Stimulated activated CD8-positive, alpha-beta memory T cell treated with anti-CD3 and anti-CD28 coated beads, Interleukin-7, amount 100 ng/mL, for 48 hours (primary cell): ENCODE results near the gene CTDSPL2.
"Not testable (repeated sequence)": the region's sequence is repeated elsewhere in the genome, so short reads cannot be mapped to it uniquely, and the experiment has no call there.

Experiments used
- DNase-seq, 2 donors: peaks; one replicate each; pipeline ENCODE4 v3.0.0-alpha.2; 2020; ENCODE audit warnings: low read depth in 1 of 2; ENCODE audit errors: extremely low read depth in 1 of 2

Gene CTDSPL2

GRCh38 chr15:44426975-44427755 lies at the start of gene CTDSPL2:
Gene CTDSPL2 (plus strand): TSS chr15:44427629. CDS start chr15:44459015, 31,386 bp downstream.
- DNase-seq = peak; percentile 91 to 94

DNA sequence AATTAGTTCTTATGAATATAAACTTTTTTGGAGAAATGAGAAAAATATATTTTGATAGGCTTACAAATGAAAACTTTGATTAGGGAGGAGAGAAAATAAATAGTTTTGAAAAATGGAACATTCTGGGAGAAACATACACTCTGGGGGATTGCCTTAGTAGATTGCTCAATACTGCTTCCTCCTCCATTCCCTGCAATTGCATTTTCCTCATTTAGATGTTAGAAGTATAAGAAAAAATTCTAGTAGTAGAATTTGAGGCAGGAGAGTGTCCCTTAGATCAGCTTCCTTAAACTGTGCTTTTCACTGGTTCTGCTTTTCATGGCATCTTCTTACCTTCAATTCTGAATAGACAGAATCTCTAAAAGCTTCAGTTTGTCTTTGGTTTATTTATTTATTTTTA lies 46.2 kb upstream of the CTDSPL2 start:
- DNase-seq = no peak

GRCh38 chr15:44385344-44385942 lies 42.0 kb upstream of the CTDSPL2 start:
- no peak for DNase-seq

GRCh38 chr15:44394062-44394461 lies 33.4 kb upstream of the CTDSPL2 start:
- DNase-seq = no peak

DNA sequence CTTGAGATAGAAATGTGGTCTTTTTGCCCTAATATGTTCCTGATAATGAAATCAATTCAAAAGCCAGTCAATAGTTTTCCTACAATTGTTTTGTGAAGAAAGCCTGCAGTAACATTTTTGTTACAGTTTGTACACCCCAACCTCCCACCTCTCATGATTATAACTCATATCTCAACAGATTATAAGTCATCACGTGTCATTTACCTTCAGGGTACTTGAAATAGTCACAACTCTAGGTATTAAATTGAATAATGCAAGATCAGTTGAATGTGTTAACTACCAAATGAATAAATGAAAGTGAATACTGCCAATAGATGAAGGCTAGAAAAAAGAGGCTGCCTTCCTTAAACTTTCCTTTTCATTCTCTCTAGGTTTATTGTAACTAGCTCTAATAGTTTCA lies 32.9 kb upstream of the CTDSPL2 start:
- DNase-seq = no peak

- no peak for DNase-seq
Measured at GRCh38 chr15:44397869-44398268, 29.6 kb upstream of the CTDSPL2 start.

DNA sequence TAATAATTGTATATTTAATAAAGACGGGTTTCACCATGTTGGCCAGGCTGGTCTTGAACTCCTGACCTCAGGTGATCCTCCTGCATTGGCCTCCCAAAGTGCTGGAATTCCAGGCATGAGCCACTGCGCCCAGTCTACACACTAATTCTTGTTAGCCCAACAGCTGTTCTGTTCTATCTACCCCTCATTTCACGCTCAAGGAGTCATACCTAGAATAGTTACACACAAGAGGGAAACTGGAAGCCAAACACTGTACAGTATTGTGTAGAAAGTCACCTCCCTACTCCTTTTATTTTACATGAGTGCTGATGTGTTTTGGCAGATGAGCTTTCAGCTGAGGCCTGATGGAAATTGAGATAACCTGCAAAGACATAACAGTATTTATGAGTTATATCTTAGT lies 13.4 kb upstream of the CTDSPL2 start:
- DNase-seq = no peak

DNA sequence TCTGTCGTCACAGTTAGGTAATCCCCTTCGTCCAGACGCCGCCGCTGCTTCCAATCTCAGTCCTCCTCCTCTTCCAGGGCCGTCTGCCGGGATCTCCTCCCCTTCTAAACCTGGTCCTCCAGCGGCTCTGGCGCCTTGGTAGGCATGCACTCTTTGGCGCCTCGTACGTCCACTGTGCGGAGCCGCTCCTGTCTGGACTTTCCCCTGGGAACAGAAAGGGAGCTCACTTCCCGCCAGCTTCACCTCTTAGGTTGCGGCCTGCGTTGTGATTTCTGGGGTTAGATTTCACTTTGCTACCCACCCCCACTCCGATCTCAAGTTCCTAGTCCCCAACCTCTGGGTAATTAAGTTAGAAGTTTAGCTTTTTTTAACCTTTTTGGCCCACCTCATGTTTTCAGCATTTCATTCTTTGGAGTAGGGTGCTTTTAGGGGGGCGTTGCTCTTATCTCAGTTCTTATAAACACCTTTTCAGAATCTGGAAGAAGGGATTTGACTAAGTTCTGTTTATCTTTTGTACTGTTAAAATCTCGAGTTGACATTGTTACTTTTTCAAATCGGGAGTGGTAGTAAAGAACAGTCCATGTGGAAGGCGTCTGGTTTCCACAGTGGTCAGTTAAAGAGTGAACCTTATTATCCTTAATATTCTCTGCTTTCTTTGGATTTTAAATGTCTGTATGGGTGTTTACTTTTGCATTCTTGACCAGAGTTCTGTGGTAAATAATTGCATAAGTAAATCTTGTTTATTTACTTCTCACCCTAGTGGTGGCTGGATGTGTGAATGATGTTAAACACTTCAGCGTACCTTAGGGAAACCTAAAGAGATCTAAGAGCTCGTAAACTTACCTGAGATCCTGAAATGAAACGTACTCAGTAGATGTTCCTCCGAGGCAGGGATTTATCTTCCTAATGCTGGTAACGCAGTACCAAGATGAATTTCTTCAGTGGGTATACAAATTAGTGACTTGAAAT lies 611 bp downstream of the CTDSPL2 start:
- no peak for DNase-seq

GRCh38 chr15:44435893-44436667 lies 8.7 kb downstream of the CTDSPL2 start:
- DNase-seq = no peak

GRCh38 chr15:44438402-44438801 lies 11.0 kb downstream of the CTDSPL2 start:
- no peak for DNase-seq

- no peak for DNase-seq
Measured at GRCh38 chr15:44441095-44441501, 13.7 kb downstream of the CTDSPL2 start.

GRCh38 chr15:44443515-44443914 lies 16.1 kb downstream of the CTDSPL2 start:
- no peak for DNase-seq

- DNase-seq = no peak
Measured at GRCh38 chr15:44447772-44448376, 20.4 kb downstream of the CTDSPL2 start.

DNA sequence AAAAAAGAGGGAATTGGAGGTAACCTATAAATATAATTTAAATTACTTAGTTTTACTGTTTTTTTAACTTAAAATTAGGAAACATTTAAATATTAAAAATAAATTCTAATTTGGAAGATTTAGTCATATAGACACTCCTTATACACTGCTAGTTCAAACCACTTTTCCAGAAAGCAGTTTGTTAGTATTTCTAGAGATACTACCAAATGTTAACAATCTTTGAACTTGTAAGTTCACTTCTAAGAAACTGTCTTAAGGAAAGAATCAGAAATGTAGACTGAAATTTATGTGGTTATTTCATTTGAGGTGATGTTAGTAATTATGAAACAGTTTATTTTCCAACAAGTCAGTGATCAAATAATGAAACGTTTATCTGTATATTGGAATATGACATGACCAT lies 22.7 kb downstream of the CTDSPL2 start:
- no peak for DNase-seq

- DNase-seq = not testable (repeated sequence)
Measured at GRCh38 chr15:44453578-44454283, 26.3 kb downstream of the CTDSPL2 start.

- DNase-seq = no peak
Measured at GRCh38 chr15:44458429-44458828, 31.0 kb downstream of the CTDSPL2 start.

GRCh38 chr15:44468709-44469385 lies 41.4 kb downstream of the CTDSPL2 start:
- no peak for DNase-seq

DNA sequence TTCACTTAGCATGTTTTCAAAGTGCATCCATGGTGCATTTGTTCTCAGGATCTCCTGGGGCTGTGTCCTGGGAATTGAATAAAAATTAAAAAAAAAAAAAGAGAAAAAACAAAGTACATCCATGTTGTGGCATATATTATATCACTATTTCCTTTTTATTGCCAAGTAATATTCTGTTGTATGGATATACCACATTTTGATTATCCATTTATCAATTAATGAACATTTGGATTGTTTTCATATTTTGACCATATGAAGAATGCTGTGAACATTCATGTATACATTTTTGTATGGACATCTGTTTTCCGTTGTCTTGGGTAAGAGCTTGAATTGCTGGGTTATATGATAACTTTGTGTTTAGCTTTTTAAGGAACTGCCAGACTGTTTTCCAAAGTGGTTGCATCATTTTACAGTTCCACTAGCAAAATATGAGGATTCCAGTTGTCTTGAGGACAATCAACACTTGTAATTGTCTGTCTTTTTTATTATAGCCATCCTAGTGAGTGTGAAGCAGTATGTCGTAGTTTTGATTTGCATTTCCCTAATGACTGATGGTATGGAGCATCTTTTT lies 44.5 kb downstream of the CTDSPL2 start:
- no peak for DNase-seq

DNA sequence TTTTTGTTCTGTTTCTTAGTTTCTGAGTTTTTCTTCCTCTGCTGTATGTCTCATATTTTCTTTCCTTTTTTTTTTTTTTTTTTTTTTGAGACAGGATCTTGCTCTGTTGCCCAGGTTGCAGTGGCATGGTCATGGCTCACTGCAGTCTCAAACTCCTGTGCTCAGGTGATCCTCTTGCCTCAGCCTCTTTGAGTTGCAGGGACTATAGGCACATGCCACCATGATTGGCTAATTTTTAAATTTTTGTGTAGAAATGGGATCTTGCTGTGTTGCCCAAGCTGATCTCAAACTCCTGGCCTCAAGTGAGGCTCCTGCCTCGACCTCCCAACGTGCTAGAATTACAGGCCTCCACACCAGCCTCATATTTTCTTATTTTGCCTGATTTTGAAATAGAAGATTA lies 51.9 kb downstream of the CTDSPL2 start:
- no peak for DNase-seq
